Measurements from ENCODE around the gene SLCO2B1.
A peak's percentile ranks its signal among the peaks of the same experiment; 100 is the strongest.

SLCO2B1 gene

GRCh38 chr11:75161506-75162095 lies 10.7 kb downstream of the SLCO2B1 start:
- H3K4me3 Mint-ChIP-seq = no peak overlapping the region
- no peak for DNase-seq
- peaks cover 7% of the 10 kb centered on the region for H3K4me1 Mint-ChIP-seq
- no peak overlapping the region for H3K27ac Mint-ChIP-seq
- H3K9me3 Mint-ChIP-seq = peaks cover 2% of the 10 kb centered on the region
- peaks cover 47% of the 10 kb centered on the region for H3K27me3 Mint-ChIP-seq
- CTCF ChIA-PET = no interaction called here
- no peaks in the 10 kb centered on the region for H3K36me3 Mint-ChIP-seq

- H3K9me3 Mint-ChIP-seq = peaks cover 2% of the 10 kb centered on the region
- DNase-seq = no peak
- no peaks in the 10 kb centered on the region for H3K36me3 Mint-ChIP-seq
- H3K4me3 Mint-ChIP-seq = no peak overlapping the region
- peaks cover 52% of the 10 kb centered on the region for H3K27me3 Mint-ChIP-seq
- H3K27ac Mint-ChIP-seq = no peak overlapping the region
- CTCF ChIA-PET = interaction anchor here (1.0 to 1.4 kb wide), 3 partner anchors 19 to 79 kb away, joined by 3 to 6 read pairs (median 4); no protein-coding TSS in a partner anchor
- peaks cover 7% of the 10 kb centered on the region for H3K4me1 Mint-ChIP-seq
Measured at GRCh38 chr11:75162954-75163353, 12.0 kb downstream of the SLCO2B1 start.

- Mint-ChIP-seq H3K9me3 (peaks cover 2% of the 10 kb centered on the region), H3K27ac (no peak overlapping the region), H3K4me1 (peaks cover 7% of the 10 kb centered on the region), H3K27me3 (peaks cover 60% of the 10 kb centered on the region), H3K4me3 (no peak overlapping the region), H3K36me3 (no peaks in the 10 kb centered on the region)
- no peak for DNase-seq
- CTCF ChIA-PET = interaction anchor here (1.0 to 1.4 kb wide), 3 partner anchors 20 to 77 kb away, joined by 3 to 6 read pairs (median 4); no protein-coding TSS in a partner anchor
Measured at GRCh38 chr11:75163921-75164849, 13.3 kb downstream of the SLCO2B1 start.

GRCh38 chr11:75165721-75166120 lies 14.8 kb downstream of the SLCO2B1 start:
- no peak for DNase-seq
- peaks cover 61% of the 10 kb centered on the region for H3K27me3 Mint-ChIP-seq
- H3K36me3 Mint-ChIP-seq = no peaks in the 10 kb centered on the region
- H3K4me1 Mint-ChIP-seq = peaks cover 5% of the 10 kb centered on the region
- no peak overlapping the region for H3K27ac Mint-ChIP-seq
- CTCF ChIA-PET = no interaction called here
- H3K9me3 Mint-ChIP-seq = no peaks in the 10 kb centered on the region
- H3K4me3 Mint-ChIP-seq = no peak overlapping the region

- peaks cover 57% of the 10 kb centered on the region for H3K27me3 Mint-ChIP-seq
- no peak overlapping the region for H3K27ac Mint-ChIP-seq
- CTCF ChIA-PET = no interaction called here
- no peaks in the 10 kb centered on the region for H3K36me3 Mint-ChIP-seq
- no peaks in the 10 kb centered on the region for H3K9me3 Mint-ChIP-seq
- DNase-seq = no peak
- no peak overlapping the region for H3K4me3 Mint-ChIP-seq
- no peaks in the 10 kb centered on the region for H3K4me1 Mint-ChIP-seq
Measured at GRCh38 chr11:75166791-75167190, 15.9 kb downstream of the SLCO2B1 start.

- H3K4me3 Mint-ChIP-seq = no peak overlapping the region
- no peak for DNase-seq
- H3K27me3 Mint-ChIP-seq = peaks cover 54% of the 10 kb centered on the region
- no peaks in the 10 kb centered on the region for H3K9me3 Mint-ChIP-seq
- CTCF ChIA-PET = interaction anchor here (1.2 kb wide), 1 partner anchor 27 kb away, joined by 5 read pairs; no protein-coding TSS in a partner anchor
- no peaks in the 10 kb centered on the region for H3K4me1 Mint-ChIP-seq
- H3K36me3 Mint-ChIP-seq = no peaks in the 10 kb centered on the region
- no peak overlapping the region for H3K27ac Mint-ChIP-seq
Measured at GRCh38 chr11:75167617-75168016, 16.7 kb downstream of the SLCO2B1 start.

- Mint-ChIP-seq H3K9me3 (no peaks in the 10 kb centered on the region), H3K27ac (no peak overlapping the region), H3K4me1 (peaks cover 9% of the 10 kb centered on the region), H3K27me3 (peaks cover 39% of the 10 kb centered on the region), H3K4me3 (no peak overlapping the region), H3K36me3 (no peaks in the 10 kb centered on the region)
- CTCF ChIA-PET = interaction anchor here (1.6 kb wide), 1 partner anchor 36 kb away, joined by 8 read pairs; no protein-coding TSS in a partner anchor
- no peak for DNase-seq
Measured at GRCh38 chr11:75169101-75169885, 18.4 kb downstream of the SLCO2B1 start.

GRCh38 chr11:75170516-75171201 lies 19.8 kb downstream of the SLCO2B1 start:
- no peak for DNase-seq
- peaks cover 30% of the 10 kb centered on the region for H3K27me3 Mint-ChIP-seq
- no peak overlapping the region for H3K27ac Mint-ChIP-seq
- no peak overlapping the region for H3K4me3 Mint-ChIP-seq
- no peaks in the 10 kb centered on the region for H3K9me3 Mint-ChIP-seq
- CTCF ChIA-PET = interaction anchor here (1.6 to 2.0 kb wide), 2 partner anchors 27 to 34 kb away, joined by 6 to 8 read pairs; no protein-coding TSS in a partner anchor
- H3K36me3 Mint-ChIP-seq = no peaks in the 10 kb centered on the region
- peaks cover 23% of the 10 kb centered on the region for H3K4me1 Mint-ChIP-seq

- Mint-ChIP-seq H3K36me3 (no peaks in the 10 kb centered on the region), H3K4me1 (peaks cover 29% of the 10 kb centered on the region), H3K27ac (no peak overlapping the region), H3K9me3 (no peaks in the 10 kb centered on the region), H3K27me3 (peaks cover 23% of the 10 kb centered on the region), H3K4me3 (no peak overlapping the region)
- no peak for DNase-seq
- CTCF ChIA-PET = no interaction called here
Measured at GRCh38 chr11:75173336-75173735, 22.4 kb downstream of the SLCO2B1 start.

GRCh38 chr11:75174781-75175370 lies 24.0 kb downstream of the SLCO2B1 start:
- Mint-ChIP-seq H3K4me1 (peaks cover 29% of the 10 kb centered on the region), H3K9me3 (no peaks in the 10 kb centered on the region), H3K27ac (peak overlapping the region; percentile 90), H3K27me3 (peaks cover 20% of the 10 kb centered on the region), H3K36me3 (no peaks in the 10 kb centered on the region), H3K4me3 (peak overlapping the region; percentile 16)
- DNase-seq = peak; percentile 65
- CTCF ChIA-PET = interaction anchor here (0.6 to 1.5 kb wide), 4 partner anchors 30 to 76 kb away, joined by 3 to 8 read pairs (median 3); no protein-coding TSS in a partner anchor

- Mint-ChIP-seq H3K9me3 (no peaks in the 10 kb centered on the region), H3K4me1 (no peaks in the 10 kb centered on the region), H3K4me3 (no peak overlapping the region), H3K36me3 (no peaks in the 10 kb centered on the region), H3K27ac (no peak overlapping the region), H3K27me3 (peaks cover 54% of the 10 kb centered on the region)
- no peak for DNase-seq
- CTCF ChIA-PET = interaction anchor here (1.9 kb wide), 1 partner anchor 39 kb away, joined by 8 read pairs; no protein-coding TSS in a partner anchor
Measured at GRCh38 chr11:75182664-75183063, 31.8 kb downstream of the SLCO2B1 start.

- CTCF ChIA-PET = interaction anchor here (1.9 to 3.6 kb wide), 2 partner anchors 21 to 41 kb away, joined by 8 to 10 read pairs; no protein-coding TSS in a partner anchor
- H3K36me3 Mint-ChIP-seq = no peaks in the 10 kb centered on the region
- no peaks in the 10 kb centered on the region for H3K9me3 Mint-ChIP-seq
- H3K4me3 Mint-ChIP-seq = no peak overlapping the region
- no peak overlapping the region for H3K27ac Mint-ChIP-seq
- no peaks in the 10 kb centered on the region for H3K4me1 Mint-ChIP-seq
- no peak for DNase-seq
- H3K27me3 Mint-ChIP-seq = peaks cover 61% of the 10 kb centered on the region
Measured at GRCh38 chr11:75184051-75184450, 33.1 kb downstream of the SLCO2B1 start.

- CTCF ChIA-PET = interaction anchor here (3.6 kb wide), 1 partner anchor 20 kb away, joined by 10 read pairs; no protein-coding TSS in a partner anchor
- H3K9me3 Mint-ChIP-seq = no peaks in the 10 kb centered on the region
- H3K4me1 Mint-ChIP-seq = no peaks in the 10 kb centered on the region
- no peaks in the 10 kb centered on the region for H3K36me3 Mint-ChIP-seq
- no peak overlapping the region for H3K4me3 Mint-ChIP-seq
- no peak for DNase-seq
- H3K27me3 Mint-ChIP-seq = peaks cover 58% of the 10 kb centered on the region
- H3K27ac Mint-ChIP-seq = no peak overlapping the region
Measured at GRCh38 chr11:75184757-75185425, 34.0 kb downstream of the SLCO2B1 start.

Measured in activated naive CD4-positive, alpha-beta T cell treated with anti-CD3 and anti-CD28 coated beads, Interleukin-2, amount 10 ng/mL, durations not matched to agents 7 days and 5 days (primary cell).